Mucosa of descending colon (tissue), 3 donors: ENCODE results near the gene C6orf62. TPM values are rescaled to one million over a fixed set of nuclear protein-coding genes. Genes with fewer than 3 reads are reported as not detected.
"Not testable (repeated sequence)": the region's sequence is repeated elsewhere in the genome, so short reads cannot be mapped to it uniquely, and the experiment has no call there.

Experiments used
- ATAC-seq: fragments of 200-7000 bp; cut with Tn5 transposase; one replicate; pipeline ENCODE4 v1.9.1; 2020; ENCODE audit warnings: mild to moderate bottlenecking, moderate library complexity
- DNase-seq, 3 donors: peaks; one replicate each; pipeline ENCODE4 v3.0.0-alpha.2; 2020
- H3K36me3 ChIP-seq: fragments of 200-600 bp; one replicate; pipeline ENCODE4 v1.8.0; 2021; ENCODE audit warnings: low read depth, mild to moderate bottlenecking
- H3K4me1 ChIP-seq: fragments of 200-600 bp; one replicate; pipeline ENCODE4 v1.8.0; 2021; ENCODE audit warnings: low read depth, mild to moderate bottlenecking
- H3K4me3 ChIP-seq: fragments of 200-600 bp; one replicate; pipeline ENCODE4 v1.8.0; 2021; ENCODE audit warnings: mild to moderate bottlenecking
- H3K9me3 ChIP-seq: fragments of 200-600 bp; one replicate; pipeline ENCODE4 v1.8.0; 2021; ENCODE audit warnings: mild to moderate bottlenecking
- CTCF ChIP-seq: fragments of 200-600 bp; IDR thresholded peaks from one replicate; pipeline ENCODE4 v1.8.0; 2022; ENCODE audit warnings: antibody characterized with exemption, mild to moderate bottlenecking
- intact Hi-C, 2 donors: fragments of 100-400 bp; cut with DNase I in 1 of 2; cut with micrococcal nuclease in 1 of 2; formaldehyde crosslinking; loops; one replicate each; pipeline versions ENCODE4 v1.11.0 to v1.11.1; 2022; cut with DNase I, micrococcal nuclease
- total RNA-seq, 3 donors: library from RNA; stranded (reverse); fragmentation: NEBNext Ultra II Directional in 2 of 3; extraction: Animal tissue kit (Norgen Biotek cat#: 25700) in 2 of 3; gene quantifications; one replicate each; pipeline versions ENCODE4 v1.2.1 to v1.2.4, GENCODE V29; 2021 to 2023
- donor health status: DM: no; HTN: no; CAD: no; lungs with moderate emphysema.
- donor health status: DM: no; HTN: no; CAD: no.
- donor health status: DM: no; HTN: yes; CAD: no.

C6orf62 gene
- total RNA-seq, 3 donors from 2014 or later: 70.3 to 85.1 (median 85.1) TPM

- Histone ChIP-seq H3K9me3 (no peaks in the 10 kb centered on the region), H3K4me3 (no peak overlapping the region), H3K4me1 (no peaks in the 10 kb centered on the region), H3K36me3 (no peaks in the 10 kb centered on the region)
- intact Hi-C loops: no loop called here
- ATAC-seq: no peak
- no peak for TF ChIP-seq CTCF
- no peak for DNase-seq
Observed at GRCh38 chr6:24740861-24741260, 21.9 kb upstream of the C6orf62 start.

GRCh38 chr6:24738741-24739140 is 19.8 kb upstream of the C6orf62 start:
- no peak for TF ChIP-seq CTCF
- intact Hi-C loops: no loop called here
- no peaks in the 10 kb centered on the region for H3K4me1 ChIP-seq
- DNase-seq (no peak), ATAC-seq (no peak)
- H3K36me3 ChIP-seq: no peaks in the 10 kb centered on the region
- H3K9me3 ChIP-seq: no peaks in the 10 kb centered on the region
- H3K4me3 ChIP-seq: no peak overlapping the region

- ATAC-seq, H3K36me3 ChIP-seq, intact Hi-C loops, H3K4me1 ChIP-seq, H3K4me3 ChIP-seq, DNase-seq: not testable (repeated sequence)
- peaks cover 13% of the 10 kb centered on the region for H3K9me3 ChIP-seq
Observed at GRCh38 chr6:24734710-24735109, 15.8 kb upstream of the C6orf62 start.

- Histone ChIP-seq H3K4me1 (no peaks in the 10 kb centered on the region), H3K9me3 (peaks cover 13% of the 10 kb centered on the region), H3K4me3 (no peak overlapping the region), H3K36me3 (no peaks in the 10 kb centered on the region)
- ATAC-seq: no peak
- DNase-seq: no peak
- intact Hi-C loops: no loop called here
- TF ChIP-seq CTCF: no peak
Observed at GRCh38 chr6:24734166-24734565, 15.2 kb upstream of the C6orf62 start.

- peaks cover 13% of the 10 kb centered on the region for H3K9me3 ChIP-seq
- H3K4me1 ChIP-seq, intact Hi-C loops, H3K36me3 ChIP-seq, H3K4me3 ChIP-seq, ATAC-seq, DNase-seq: not testable (repeated sequence)
Observed at GRCh38 chr6:24731456-24732134, 12.6 kb upstream of the C6orf62 start.

GRCh38 chr6:24730653-24731052 is 11.7 kb upstream of the C6orf62 start:
- intact Hi-C loops: not testable (repeated sequence)

GRCh38 chr6:24723270-24723669 is 4.3 kb upstream of the C6orf62 start:
- DNase-seq (no peak), ATAC-seq (no peak)
- no peak overlapping the region for H3K4me3 ChIP-seq
- H3K36me3 ChIP-seq: peaks cover 8% of the 10 kb centered on the region
- no peaks in the 10 kb centered on the region for H3K9me3 ChIP-seq
- no peak for TF ChIP-seq CTCF
- H3K4me1 ChIP-seq: peaks cover 5% of the 10 kb centered on the region
- intact Hi-C loops: no loop called here

More at GRCh38 chr6:24730653-24731052, 11.7 kb upstream of the C6orf62 start:
- not testable (repeated sequence) for H3K4me1 ChIP-seq, H3K4me3 ChIP-seq, H3K36me3 ChIP-seq, ATAC-seq, DNase-seq
- H3K9me3 ChIP-seq: peaks cover 13% of the 10 kb centered on the region
